GM21526 (cell line): ENCODE data around the gene SH2D3C.

Source experiments
- ATAC-seq: cut with Tn5 transposase; IDR thresholded peaks from one replicate; pipeline ENCODE4 v1.9.1; 2021; ENCODE audit warnings: moderate library complexity; ENCODE audit not compliant: unreplicated experiment, low FRiP score

The SH2D3C gene

DNA sequence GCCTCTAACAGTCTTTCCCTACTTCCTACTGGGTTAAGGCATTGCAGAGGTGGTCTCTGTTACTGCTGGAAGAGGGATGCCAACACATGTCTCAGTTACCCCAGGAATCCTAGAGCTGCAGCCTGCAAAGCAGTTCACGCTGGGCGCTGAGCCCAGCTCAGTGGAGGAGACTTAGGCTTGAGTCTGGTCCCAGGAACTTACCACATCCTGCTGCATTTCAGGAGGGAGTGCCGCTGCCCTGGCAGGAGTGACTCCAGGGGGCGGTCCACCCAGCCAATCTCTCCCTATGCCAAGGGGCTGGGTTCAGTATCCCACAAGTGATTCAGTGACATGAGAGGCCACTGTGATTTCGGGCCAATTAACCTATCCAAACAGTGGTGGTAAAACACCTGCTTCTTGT lies 55.0 kb downstream of the SH2D3C start:
- ATAC-seq: no peak

DNA sequence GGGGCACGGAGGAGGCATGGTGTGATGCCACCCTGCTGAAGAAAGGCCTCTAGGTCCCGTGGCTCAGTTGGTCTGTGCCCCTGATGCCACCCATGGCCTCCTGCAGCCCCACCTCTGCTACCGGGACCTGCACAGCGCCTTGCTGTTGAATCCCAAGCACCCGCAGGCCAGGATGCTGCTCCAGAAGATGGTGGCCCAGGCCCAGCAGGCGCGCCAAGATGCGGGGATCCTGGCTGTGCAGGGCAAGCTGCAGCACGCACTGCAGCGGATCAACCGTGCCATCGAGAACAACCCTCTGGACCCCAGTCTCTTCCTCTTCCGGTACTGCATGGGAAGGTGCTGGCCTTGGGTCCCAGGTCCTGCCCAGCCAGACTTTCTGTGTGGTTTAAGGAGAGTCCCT lies 55.5 kb downstream of the SH2D3C start:
- ATAC-seq: no peak

GRCh38 chr9:127722055-127722745 lies 56.3 kb downstream of the SH2D3C start:
- no peak for ATAC-seq

GRCh38 chr9:127721391-127721821 lies 57.1 kb downstream of the SH2D3C start:
- no peak for ATAC-seq

- ATAC-seq: no peak
Measured at GRCh38 chr9:127720865-127721227, 57.6 kb downstream of the SH2D3C start.

DNA sequence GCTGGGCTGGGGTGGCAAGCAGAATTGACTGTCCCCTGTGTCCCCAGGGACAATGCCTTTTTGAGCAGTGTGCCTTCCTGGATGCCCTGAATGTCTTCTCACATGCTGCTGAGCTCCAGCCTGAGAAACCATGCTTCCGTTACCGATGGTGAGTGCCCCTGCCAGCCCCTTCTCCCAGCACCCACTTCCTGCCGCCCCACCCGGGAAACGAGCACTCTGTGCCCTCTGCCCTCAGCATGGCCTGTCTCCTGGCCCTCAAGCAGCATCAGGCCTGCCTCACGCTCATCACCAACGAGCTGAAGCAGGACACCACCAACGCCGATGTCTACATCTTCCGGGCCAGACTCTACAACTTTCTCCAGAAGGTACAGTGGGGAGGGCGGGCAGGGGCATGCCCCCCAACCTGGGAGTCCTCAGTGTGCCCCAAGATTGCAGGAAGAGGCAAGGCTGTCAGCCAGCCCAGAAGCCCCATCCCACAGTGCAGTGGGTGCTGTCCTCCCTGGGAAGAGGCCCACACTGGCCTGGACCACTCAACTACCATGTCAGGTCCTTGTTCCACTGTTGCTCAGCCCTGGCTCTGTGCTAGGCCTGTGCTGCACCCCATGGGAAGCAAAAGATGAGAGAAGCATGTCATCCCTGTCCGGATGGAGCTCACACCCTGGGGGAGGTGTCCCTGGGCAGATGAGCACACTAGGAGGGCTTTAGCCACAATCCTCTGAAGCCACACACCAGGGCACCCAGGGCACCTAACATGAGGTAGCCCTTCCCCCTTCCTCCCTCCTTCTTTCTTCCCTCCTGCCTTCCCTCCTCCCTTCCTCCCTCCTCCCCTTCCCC lies 58.2 kb downstream of the SH2D3C start:
- no peak for ATAC-seq

DNA sequence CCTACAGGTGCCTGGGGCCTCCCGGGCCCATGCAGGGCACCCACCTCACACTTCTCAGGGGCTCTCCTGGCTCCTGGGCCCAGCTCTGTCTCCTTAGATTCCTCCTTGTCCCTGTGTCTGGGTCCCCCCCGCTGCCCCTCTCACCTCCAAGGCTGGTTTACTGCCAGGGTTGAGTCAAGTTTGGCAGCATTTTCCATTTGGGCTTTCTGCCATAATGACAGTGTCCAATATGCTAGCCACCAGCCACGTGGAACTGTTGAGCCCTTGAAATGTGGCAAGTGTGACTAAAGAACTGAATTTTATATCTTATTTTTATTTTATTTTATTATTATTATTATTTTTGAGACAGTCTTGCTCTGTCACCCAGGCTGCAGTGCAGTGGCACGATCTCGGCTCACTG lies 60.7 kb downstream of the SH2D3C start:
- ATAC-seq: no peak

- ATAC-seq: no peak
Measured at GRCh38 chr9:127716412-127716811, 62.1 kb downstream of the SH2D3C start.

DNA sequence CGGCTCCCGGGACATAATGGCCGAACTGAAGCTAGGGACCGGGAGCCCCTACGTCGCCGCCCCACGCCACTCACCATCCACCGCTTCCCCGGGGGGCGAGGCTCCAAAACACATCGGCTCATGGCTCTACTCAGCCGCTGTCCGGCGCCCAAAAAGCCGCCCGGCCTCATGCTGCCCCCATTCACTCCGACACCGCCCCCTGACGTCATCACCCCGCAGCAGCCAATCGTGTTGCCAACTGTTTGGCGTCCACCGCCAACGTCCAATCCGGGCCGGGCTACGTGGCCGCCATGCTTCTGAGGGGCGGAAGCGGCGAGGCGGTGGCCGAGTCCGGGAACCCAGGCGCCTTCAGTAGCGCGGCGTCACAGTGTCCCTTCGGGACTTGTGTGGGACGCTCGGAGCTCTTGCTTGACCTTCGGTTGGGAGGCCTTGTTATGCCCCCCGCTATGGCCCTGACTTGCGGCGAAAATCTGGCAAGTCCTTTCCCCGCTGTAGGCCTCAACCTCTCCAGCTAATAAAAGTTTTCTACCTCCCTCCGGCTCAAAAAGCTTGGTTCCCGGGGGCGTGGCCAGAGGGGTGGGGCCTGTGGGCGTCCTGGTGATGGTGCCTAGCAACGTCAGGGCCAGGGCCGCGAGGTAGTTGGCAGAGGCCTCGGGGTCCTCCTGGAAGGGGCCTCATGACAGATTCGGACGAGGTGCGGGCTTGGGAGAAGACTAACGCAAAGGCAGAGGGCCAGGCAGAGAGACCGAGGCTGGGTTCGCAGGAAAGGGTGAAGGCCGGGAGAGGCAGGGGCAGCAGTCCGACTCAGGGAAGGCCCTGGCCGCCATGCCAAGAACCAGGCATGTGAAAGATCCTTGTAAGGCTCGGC lies 62.8 kb downstream of the SH2D3C start, which contains the start of the genes PTRH1 and TTC16:
Gene PTRH1, minus strand, starts transcription at position 194 of the 868 bp plus-strand sequence. Its CDS starts 24 bp downstream, at position 170.
Gene TTC16, plus strand, starts transcription at position 610 of the 868 bp plus-strand sequence. Its CDS starts 67 bp downstream, at position 677.
- peak; percentile 83 for ATAC-seq

DNA sequence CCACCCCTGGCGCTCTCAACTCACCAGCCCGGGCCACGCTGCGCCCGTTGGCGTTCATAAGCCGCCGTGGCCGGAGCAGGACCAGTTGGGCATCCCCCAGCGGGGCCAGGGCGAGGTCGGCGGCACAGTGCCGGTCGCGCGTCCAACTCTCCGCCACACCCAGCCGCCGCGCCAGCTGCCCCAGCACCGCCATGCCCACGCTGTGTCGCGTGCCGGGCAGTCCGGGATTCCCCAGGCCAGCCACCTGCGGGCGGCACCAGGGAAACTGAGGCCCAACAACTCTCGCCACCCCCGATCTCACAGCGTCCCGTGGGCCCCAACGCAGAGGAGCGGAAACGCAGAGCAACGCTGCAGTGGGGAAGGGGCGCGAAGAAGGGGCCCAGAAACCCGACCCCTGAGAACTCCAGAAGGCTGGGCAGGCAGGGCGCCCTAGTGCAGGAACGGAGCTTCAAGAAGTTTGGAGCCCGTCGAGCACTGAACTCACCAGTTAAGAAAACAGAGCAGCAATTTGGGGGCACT lies 63.5 kb downstream of the SH2D3C start:
- ATAC-seq: no peak

- ATAC-seq: no peak
Measured at GRCh38 chr9:127714020-127714750, 64.3 kb downstream of the SH2D3C start.

- no peak for ATAC-seq
Measured at GRCh38 chr9:127712867-127713266, 65.6 kb downstream of the SH2D3C start.

DNA sequence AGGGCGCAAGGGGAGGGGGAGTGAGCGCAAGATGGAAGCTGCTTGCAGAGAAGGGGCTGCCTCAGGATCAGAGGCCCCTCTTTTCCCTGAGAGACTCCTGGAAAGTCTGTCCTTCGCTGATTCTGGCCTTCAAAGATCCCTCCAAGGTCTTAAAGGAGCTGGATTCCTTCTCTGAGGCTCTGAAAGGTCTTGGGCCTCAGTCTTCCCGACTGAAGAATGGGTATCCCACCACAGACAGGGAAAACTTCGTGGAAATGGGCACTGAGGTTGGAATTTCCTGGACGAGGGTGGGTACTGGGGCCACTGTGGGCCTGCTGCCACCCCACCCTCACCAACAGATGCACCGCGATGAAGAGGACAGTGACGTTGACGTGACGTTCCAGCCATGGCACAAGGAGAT lies 66.1 kb downstream of the SH2D3C start:
- ATAC-seq: no peak

DNA sequence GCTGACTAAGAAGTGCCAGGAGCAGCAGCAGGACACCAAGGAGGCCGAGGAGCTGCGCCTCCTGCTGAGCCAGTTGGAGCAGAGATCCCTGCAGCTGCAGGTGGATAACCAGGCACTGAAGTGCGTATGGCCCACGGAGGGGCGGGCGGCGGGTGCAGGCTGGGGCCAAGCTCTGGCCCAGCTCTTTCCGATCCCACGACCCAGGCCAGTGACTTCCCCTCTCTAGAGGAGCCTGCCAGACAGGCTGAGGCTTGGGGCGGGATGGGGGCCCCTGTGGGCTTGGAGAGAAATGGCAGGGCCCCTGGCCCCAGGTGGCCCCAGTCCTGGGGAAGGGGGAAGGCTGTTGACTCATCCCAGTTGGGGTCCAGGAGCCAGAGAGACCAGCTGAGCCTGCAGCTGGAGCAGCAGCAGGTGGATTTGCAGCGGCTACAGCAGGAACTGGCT lies 66.6 kb downstream of the SH2D3C start:
- no peak for ATAC-seq

DNA sequence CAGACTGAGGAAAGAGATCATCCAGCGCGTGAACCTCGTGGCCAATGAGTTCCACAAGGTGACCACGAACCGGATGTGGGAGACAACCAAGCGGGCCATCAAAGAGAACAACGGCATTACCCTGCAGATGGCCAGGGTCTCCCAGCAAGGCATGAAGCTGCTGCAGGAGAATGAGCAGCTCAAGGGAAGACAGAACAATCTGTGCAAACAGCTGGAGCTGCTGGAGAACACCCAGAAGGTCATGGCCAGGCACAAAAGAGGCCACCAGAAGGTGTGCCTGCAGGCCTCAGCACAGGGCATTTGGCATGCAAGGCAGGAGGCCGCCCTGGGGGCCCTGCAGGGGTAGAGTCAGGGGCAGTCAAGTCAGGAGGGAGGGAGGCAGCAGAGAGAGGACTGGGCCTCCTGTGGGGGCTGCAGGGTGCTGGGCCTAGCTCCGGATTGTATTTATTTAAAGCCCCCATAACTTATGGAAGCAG lies 67.2 kb downstream of the SH2D3C start:
- no peak for ATAC-seq

DNA sequence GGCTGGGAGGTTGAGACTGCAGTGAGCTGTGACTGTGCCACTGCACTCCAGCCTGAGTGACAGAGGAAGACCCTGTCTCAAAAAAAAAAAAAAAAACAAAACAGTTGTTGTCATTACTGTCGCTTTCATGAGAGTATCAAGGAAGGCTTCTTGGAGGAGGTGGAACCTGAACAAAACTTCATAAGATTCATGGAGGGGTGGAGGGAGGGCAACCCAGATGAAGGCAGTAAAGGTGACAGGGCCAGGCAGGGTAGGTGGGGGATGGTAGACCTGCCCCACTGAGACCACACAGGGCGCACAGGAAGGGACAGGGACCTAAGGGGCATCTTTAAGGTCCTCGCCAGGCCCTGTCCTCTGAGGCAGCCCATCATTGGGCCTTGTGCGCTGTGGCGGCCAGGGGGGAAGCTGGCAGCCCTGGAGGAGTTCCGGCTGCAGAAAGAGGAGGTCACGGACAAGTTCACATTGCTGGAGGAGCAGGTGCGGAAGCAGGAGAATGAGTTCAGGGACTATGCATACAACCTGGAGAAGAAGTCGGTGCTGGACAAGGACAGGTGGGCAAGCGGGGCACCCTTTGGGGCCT lies 68.2 kb downstream of the SH2D3C start:
- no peak for ATAC-seq

GRCh38 chr9:127708952-127709587 lies 69.4 kb downstream of the SH2D3C start:
- no peak for ATAC-seq

- ATAC-seq: no peak
Measured at GRCh38 chr9:127707766-127708165, 70.7 kb downstream of the SH2D3C start.

DNA sequence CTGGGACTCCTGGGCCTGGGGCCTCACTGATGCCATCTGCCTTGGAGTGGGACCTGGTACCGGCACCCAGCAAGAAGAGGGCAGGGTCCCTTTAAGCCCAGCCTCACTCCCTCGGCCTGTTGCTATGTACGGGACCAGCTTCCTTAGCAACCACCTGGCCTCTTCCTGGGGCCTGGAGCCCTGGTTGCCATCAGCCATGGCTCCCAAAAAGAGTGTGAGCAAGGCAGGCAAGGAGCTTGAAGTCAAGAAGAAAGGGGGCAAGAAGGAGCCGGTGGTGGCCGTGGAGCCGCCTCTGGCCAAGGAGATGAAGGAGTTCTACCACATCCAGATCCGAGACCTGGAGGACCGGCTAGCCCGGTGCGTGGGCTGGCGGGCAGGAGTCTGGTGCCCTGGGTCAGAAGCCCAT lies 71.6 kb downstream of the SH2D3C start, which contains the start of gene CFAP157:
Gene CFAP157, plus strand, starts transcription at position 153 of the 406 bp plus-strand sequence. Its CDS starts 44 bp downstream, at position 197.
- ATAC-seq: no peak
